CMK (cell line): Measurements from ENCODE around the gene MAGEB17.
A peak's percentile ranks its signal among the peaks of the same experiment; 100 is the strongest.
"Not testable (repeated sequence)": the region's sequence is repeated elsewhere in the genome, so short reads cannot be mapped to it uniquely, and the experiment has no call there.

Experiments
- DNase-seq: peaks from one replicate; pipeline ENCODE4 v3.0.0-alpha.2; 2010; ENCODE audit warnings: low read depth

The MAGEB17 gene, protein sequence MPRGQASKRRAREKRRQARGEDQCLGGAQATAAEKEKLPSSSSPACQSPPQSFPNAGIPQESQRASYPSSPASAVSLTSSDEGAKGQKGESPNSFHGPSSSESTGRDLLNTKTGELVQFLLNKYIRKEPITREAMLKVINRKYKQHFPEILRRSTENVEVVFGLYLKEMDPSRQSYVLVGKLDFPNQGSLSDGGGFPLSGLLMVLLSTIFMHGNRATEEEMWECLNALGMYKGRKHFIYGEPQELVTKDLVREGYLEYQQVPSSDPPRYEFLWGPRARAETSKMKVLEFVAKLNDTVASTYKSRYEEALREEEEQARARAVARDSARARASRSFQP

GRCh38 chrX:16167181-16167580, at the start of gene MAGEB17:
Gene MAGEB17 (plus strand): TSS chrX:16167481. CDS start chrX:16170383, 2,902 bp downstream.
- DNase-seq = no peak

- DNase-seq = no peak
These were observed 47.7 kb upstream of the MAGEB17 start for GRCh38 chrX:16119353-16120220.

GRCh38 chrX:16120431-16120830, 46.9 kb upstream of the MAGEB17 start:
- no peak for DNase-seq

GRCh38 chrX:16123222-16123786, 44.0 kb upstream of the MAGEB17 start, which contains the start of gene GRPR:
Gene GRPR (plus strand): TSS chrX:16123565. CDS start chrX:16123954, 389 bp downstream.
- DNase-seq = peak; percentile 9

GRCh38 chrX:16124201-16124600, 43.1 kb upstream of the MAGEB17 start:
- DNase-seq = no peak

GRCh38 chrX:16125520-16126149, 41.6 kb upstream of the MAGEB17 start:
- no peak for DNase-seq

- DNase-seq = no peak
These were observed 36.6 kb upstream of the MAGEB17 start for GRCh38 chrX:16130707-16131106.

DNA sequence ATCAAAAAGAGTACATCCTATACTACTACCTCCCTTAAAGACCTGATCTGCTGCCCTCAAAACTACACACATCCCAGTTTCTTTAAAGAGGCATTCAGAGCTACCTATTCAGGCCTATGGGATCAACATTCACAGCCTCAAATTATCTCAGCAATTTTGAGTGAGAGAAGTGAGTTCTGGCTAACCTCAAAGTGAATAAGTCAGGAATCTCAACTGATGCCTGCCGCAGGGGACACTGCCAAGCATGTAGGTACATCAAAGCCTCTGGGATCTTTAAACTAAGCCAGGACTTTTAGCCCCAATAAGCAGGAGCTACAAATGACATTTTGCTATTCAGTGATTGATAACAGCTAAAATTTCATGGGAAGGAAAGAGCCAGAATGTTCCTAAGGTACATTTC, 32.3 kb upstream of the MAGEB17 start:
- DNase-seq = no peak

DNA sequence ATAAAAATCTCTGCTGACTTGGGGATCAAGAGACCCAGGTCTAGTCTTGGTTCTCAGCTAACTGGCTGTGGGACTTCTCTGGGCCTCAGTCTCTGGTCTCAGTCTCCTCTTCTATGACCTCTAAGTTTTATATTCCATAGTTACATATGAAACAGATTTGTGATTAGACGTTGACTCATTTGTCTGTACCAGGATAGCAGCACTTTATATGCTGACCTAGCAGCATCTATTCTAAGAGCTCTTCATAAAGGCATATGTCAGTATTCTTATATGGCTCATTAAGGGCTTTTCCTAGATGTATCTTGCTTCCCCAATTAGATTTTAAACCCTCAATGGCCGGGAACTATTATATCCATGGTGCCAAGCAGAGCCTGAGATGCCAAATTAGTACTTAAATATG, 31.2 kb upstream of the MAGEB17 start:
- no peak for DNase-seq

GRCh38 chrX:16137416-16138107, 29.7 kb upstream of the MAGEB17 start:
- DNase-seq = no peak

DNA sequence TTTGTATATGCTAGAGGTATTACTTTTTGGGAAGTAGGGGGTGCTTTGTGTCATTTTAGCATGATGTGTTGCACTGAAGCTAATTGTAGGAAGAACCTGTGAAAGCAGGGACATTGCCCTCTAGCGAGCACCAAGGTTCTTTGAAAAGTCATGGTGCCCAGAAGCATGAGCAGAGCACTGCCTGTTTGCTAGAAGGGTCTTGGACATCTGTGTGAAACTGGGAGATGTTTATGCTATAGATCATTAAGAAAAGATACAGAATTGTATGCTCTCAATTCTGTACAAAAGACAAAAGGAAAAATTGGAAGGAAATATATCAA, 29.2 kb upstream of the MAGEB17 start:
- no peak for DNase-seq

GRCh38 chrX:16140448-16140847, 26.8 kb upstream of the MAGEB17 start:
- no peak for DNase-seq

DNA sequence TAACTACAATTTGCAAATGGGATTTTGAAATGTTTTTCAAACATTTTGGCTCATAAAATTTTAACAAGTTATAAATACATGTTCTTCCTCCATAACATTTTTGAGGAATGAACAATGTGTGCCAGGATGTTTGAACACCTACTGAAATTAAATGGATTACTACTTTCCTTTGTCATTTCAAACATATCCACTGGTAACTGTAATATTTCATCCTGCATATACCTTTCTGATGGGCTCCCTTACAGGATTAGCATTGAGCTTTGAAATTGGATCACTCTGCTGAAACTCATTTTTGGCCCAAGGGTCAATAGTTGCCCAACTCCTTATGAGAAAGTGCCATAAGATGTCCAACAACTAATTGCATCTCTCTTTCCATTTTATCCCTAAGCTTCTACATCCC, 26.3 kb upstream of the MAGEB17 start:
- DNase-seq = no peak

GRCh38 chrX:16141422-16142245, 25.6 kb upstream of the MAGEB17 start:
- no peak for DNase-seq

- no peak for DNase-seq
These were observed 25.1 kb upstream of the MAGEB17 start for GRCh38 chrX:16142246-16142558.

DNA sequence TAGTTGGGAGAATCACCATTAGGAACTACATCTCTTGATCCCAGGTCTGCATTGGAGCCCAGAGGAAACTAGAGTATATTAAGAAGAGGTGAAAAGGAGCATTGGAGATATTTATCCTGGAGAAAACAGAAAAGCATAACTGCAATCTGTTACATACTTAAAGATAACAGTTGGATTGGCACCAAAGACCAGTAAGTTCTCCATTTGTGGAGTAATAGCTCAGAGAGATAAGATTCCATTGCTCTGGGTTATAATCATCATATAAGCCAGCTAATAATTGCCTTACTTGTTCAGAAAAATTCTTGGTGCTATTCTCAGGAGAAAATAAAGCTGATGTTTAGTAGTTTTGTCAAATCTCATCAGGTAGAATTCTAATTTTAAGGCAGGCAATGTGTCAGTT, 23.3 kb upstream of the MAGEB17 start:
- no peak for DNase-seq

DNA sequence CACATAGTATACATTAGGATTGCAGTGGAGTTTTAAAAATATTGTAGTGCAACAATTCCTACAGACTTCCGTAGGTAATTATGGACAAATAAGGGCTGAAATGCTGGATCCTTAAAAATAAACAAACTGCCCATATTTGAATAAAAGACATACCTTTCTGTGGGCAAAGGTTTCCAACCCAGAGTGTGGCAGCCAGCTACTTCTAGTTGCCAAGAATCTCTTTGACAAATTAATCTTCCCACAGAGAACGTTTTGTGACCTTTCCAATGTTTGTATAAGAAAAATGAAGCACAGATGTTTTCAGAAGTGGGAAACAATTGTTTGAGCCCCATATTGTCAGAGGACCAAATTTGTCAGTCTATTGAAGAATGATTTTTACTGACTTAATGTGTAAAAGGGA, 22.9 kb upstream of the MAGEB17 start:
- no peak for DNase-seq

GRCh38 chrX:16145093-16145492, 22.2 kb upstream of the MAGEB17 start:
- not testable (repeated sequence) for DNase-seq

GRCh38 chrX:16145656-16146055, 21.6 kb upstream of the MAGEB17 start:
- no peak for DNase-seq

GRCh38 chrX:16148896-16149295, 18.4 kb upstream of the MAGEB17 start:
- no peak for DNase-seq

- no peak for DNase-seq
These were observed 11.6 kb upstream of the MAGEB17 start for GRCh38 chrX:16155581-16156096.
